ENCODE measurements around the gene VPS13D. TPM values are rescaled to one million over a fixed set of nuclear protein-coding genes. Genes with fewer than 3 reads are reported as not detected.

The VPS13D gene
- total RNA-seq, 1 donor from 2014 or later, result 13.8 TPM

DNA sequence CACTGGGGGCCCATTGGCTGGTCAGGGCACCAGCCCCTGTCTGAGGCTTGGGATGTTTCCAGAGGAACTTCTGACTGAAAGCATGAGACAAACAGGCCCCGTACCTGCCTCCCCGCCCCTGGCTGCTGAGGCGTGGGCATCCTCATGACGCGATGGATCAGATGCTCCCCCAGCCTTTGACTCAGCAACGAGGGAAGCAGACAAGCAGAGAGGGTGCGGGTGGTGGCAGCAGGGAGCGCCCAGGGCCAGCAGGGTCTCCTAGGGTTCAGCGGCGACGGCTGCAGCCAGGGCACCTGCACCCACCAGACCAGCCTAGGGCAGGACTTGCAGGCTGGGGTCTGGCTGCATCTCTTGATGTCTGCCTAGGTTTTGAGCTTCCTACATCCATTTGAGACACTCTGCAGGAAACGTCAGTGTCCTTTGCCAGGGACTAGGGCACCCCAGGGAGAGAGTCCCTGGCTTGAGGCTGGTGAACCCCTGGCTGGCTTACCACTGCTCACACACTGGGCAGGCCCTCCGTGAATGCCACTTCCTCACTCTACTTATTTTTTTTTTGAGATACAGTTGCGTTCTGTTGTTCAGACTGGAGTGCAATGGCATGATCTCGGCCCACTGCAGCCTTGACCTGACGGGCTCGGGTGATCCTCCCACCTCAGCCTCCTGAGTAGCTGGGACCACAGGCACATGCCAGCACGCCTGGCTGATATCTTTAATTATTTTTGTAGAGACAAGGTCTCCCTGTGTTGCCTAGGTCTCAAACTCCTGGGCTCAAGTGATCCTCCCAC is 324.9 kb downstream of the VPS13D start:
- no peak for TF ChIP-seq CTCF (conservative IDR thresholded peaks at IDR 0.05; ENCODE audit: low read depth, low read length)
- no peak overlapping the region for H3K4me3 ChIP-seq (ENCODE audit: low read depth, low read length)
- DNase-seq (ENCODE audit: low read depth), result no peak

GRCh38 chr1:12555411-12556367 is 325.9 kb downstream of the VPS13D start:
- DNase-seq (ENCODE audit: low read depth), result no peak
- no peak overlapping the region for H3K4me3 ChIP-seq (ENCODE audit: low read depth, low read length)
- no peak for TF ChIP-seq CTCF (conservative IDR thresholded peaks at IDR 0.05; ENCODE audit: low read depth, low read length)

- TF ChIP-seq CTCF (conservative IDR thresholded peaks at IDR 0.05; ENCODE audit: low read depth, low read length), result no peak
- no peak for DNase-seq (ENCODE audit: low read depth)
- H3K4me3 ChIP-seq (ENCODE audit: low read depth, low read length), result no peak overlapping the region
Measured at GRCh38 chr1:12556368-12556930, 326.6 kb downstream of the VPS13D start.

DNA sequence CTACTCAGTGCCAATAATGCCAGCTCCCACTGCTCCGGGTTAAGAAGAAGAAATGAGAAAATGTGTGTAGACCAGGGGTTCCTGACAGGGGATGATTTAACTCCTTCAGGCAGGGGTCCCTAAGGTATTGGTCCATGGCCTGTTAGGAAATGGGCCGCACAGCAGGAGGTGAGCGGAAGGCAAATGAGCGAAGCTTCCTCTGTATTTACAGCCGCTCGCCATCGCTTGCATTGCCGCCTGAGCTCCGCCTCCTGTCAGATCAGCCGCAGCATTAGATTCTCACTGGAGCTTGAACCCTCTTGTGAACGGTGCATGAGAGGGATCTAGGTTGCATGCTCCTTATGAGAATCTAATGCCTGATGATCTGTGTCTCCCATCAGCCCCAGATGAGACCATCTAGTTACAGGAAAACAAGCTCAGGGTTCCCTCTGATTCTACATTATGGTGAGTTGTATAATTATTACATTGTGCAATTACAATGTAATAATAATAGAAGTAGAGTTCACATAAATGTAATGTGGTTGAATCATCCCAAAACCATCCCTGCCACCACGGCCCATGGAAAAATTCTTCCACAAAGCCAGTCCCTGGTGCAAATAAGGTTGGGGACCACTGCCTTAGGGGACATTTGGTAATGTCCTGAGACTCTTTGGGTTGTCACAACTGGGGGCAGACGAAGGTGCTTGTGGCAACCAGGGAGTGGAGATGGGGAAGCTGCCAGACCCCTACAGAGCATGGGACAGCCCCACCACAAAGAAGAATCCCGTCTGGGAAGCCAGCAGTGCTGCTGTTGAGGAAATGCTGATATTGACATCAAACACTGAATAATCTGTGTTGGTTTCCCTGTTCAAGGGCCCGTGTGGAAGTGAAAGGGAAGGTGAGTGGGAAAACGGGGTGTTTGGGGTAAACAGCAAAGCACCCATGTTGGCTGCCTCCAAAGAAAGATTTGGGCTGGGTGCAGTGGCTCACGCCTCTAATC is 327.4 kb downstream of the VPS13D start:
- no peak overlapping the region for H3K4me3 ChIP-seq (ENCODE audit: low read depth, low read length)
- TF ChIP-seq CTCF (conservative IDR thresholded peaks at IDR 0.05; ENCODE audit: low read depth, low read length), result no peak
- DNase-seq (ENCODE audit: low read depth), result no peak

DNA sequence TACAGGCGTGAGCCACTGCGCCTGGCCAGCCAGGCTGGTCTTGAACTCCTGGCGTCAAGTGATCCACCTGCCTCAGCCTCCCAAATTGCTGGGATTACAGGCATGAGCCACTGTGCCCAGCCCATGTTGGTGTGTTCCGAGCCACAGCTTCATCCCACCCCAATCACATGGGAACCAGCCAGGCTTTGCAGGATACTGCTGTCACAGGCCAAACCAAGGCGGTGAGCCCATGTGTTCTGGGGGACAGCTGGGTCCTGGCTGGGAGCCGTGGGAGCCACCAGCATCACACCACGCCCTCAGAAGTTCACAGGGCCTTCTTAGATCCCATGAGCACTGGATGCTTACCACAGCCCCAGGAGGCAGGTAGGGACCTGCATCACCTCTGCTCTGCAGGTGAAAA is 331.3 kb downstream of the VPS13D start:
- no peak for TF ChIP-seq CTCF (conservative IDR thresholded peaks at IDR 0.05; ENCODE audit: low read depth, low read length)
- no peak for DNase-seq (ENCODE audit: low read depth)
- no peak overlapping the region for H3K4me3 ChIP-seq (ENCODE audit: low read depth, low read length)

Other genes starting within 250 kb of the VPS13D start
- 53.6 and 63.2 TPM in 2 replicates for gene MFN2, start 249.6 kb upstream of the VPS13D start, total RNA-seq
- 57.0 and 61.7 TPM in 2 replicates for gene MIIP, start 210.5 kb upstream of the VPS13D start, total RNA-seq
- gene TNFRSF8, start 166.7 kb upstream of the VPS13D start, total RNA-seq, result 0.35 and 0.87 TPM in 2 replicates
- gene TNFRSF1B, start 63.0 kb upstream of the VPS13D start, total RNA-seq, result 0.06 and 1.5 TPM in 2 replicates